HG02610 (cell line): ENCODE data around the gene SVIL.
"Not testable (repeated sequence)": the region's sequence is repeated elsewhere in the genome, so short reads cannot be mapped to it uniquely, and the experiment has no call there.

Source experiments
- ATAC-seq: cut with Tn5 transposase; IDR thresholded peaks from one replicate; pipeline ENCODE4 v1.9.1; 2021; ENCODE audit warnings: mild to moderate bottlenecking, moderate library complexity; ENCODE audit not compliant: unreplicated experiment

SVIL gene

DNA sequence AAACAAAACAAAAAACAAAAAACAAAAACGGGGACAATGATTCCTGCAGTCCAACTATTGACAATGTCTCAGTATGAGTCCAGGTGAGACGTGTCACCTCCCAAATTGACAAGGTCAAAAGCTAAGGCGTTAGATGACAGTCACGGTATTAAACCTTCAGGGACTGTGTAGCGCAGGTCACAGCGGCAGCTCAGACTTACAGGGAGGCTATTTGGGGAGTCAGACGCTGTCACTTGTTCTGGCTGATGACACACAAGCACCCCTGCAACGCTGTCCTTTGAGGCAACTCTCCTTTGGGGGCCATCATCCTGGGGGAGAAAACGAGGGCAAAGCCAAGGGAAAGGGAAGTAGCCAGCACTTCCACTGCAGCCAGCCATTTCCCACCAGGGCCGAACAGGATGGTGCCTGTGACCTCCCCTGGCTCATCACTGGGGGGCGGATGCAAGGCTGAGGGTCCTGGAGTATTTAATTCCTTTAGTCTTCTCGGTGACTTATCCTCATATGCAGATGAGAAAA, 55.3 kb downstream of the SVIL start:
- no peak for ATAC-seq

GRCh38 chr10:29578457-29578856, 56.3 kb downstream of the SVIL start:
- no peak for ATAC-seq

GRCh38 chr10:29576681-29577080, 58.1 kb downstream of the SVIL start:
- no peak for ATAC-seq

- ATAC-seq, result no peak
Measured at GRCh38 chr10:29575098-29575455, 59.7 kb downstream of the SVIL start.

DNA sequence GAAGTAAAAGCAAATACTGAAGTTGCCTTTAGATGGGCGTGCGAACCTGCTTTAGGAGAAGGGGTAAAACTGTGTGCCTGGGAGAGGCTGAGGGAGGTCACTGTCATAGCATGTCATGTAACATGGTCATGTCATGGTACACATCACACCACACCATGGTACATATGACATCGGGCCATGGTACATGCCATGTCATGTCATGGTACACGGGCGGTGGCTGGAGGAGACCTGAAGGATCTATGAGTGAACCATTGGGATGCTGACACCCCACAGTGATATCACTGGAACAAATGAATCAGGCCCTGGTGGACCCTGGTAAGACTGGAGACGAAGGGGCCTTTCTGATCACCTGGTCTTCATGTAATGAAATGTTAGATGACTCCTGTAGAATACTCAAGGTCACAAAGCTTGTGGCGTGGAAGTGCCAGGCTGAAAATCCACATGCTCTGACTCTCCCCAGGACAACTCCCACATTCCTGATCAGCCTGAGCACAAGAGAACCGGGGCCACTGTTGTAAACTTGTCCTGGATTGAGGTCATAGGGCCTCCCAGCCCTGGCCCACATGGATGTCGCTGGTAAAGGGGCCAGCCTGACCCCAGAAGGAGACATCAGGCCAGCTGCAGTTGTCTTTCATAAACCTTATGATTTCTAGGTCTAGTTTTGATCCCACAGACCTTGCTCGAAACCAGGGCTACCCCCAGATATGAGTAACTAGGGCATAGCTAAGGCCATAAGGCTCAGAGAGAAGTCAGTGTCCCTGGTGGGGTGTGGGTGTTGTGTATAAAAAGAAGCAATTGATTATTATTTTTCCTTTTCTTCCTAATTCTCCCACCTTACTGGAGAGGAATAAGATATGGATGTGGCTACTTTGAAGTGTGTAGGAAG, 60.3 kb downstream of the SVIL start:
- ATAC-seq, result not testable (repeated sequence)

- not testable (repeated sequence) for ATAC-seq
Measured at GRCh38 chr10:29570248-29570647, 64.5 kb downstream of the SVIL start.

DNA sequence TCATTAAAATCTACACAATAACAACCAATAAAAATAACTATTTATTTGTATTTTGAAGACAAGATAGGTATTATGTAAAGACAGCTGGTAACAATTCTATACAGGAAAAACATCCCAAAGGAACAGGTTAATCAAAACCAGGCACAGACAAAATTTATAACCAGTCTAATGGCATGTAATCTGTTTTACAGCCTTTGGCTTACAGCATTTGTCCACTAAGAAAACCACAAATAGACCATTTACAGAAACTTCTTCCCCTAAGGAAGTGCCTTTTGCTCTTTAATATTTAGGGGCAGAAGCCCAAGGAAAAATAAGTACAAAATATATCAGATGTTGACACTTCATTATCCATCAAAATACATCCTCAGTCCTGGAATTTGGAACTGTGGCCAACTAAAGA, 65.0 kb downstream of the SVIL start:
- no peak for ATAC-seq

DNA sequence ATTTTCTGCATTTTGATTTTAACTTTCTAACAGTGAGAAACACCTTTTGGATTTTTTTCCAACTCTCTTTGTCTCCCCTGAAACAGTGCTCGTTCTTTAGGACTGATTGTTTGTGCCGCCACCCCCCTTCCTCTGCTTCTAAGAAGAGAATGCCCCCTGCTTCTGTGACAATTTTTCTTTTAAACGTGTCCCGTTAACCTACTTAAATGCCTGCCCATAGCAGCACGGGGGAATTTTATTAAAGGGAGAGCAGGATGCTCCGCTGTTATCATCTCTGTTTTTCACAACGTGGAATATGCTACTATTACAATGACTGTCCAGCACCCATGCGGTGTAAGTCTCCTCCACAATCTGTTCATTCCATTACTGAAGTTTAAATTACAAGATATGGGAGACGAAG, 67.8 kb downstream of the SVIL start:
- no peak for ATAC-seq

GRCh38 chr10:29566209-29566608, 68.6 kb downstream of the SVIL start:
- ATAC-seq, result not testable (repeated sequence)

- ATAC-seq, result no peak
Measured at GRCh38 chr10:29563420-29564035, 71.2 kb downstream of the SVIL start.

DNA sequence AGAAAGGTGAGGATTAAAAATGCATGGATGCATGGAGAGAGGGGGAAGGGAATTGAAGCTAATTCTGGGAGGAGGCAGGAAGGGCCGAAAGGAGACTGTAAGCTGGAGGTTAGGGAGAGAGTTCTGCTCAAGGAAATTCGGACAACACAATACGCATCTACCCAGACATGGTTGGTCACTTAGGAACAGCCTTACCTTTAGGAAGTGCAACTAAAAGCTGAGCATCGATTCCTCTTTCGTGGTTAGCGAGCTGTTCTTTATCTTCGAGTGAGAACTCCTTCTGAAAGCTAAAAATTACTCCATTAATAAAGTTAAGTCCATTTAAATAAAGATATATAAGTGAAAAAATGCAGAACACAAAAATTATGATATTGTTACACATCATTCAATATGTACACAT, 71.8 kb downstream of the SVIL start:
- ATAC-seq, result not testable (repeated sequence)

DNA sequence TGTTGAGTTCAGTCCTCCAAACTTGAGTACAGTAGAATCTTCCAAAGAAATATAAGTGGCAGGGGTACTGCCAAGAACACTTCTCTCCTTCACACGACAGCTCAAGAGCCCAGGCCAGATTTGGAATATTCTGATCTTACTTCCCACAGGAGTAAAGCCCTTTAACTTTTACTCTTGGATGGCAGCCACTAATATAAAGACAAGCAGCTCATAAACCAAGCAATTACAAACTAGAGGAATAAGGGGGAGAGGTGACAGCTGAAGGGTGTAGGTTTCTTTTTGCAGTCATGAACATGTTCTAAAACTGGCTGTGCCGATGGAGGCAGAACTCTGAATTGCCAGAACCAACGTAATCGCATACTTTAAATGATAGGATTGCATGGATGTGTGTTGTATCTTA, 74.8 kb downstream of the SVIL start:
- no peak for ATAC-seq

- ATAC-seq, result no peak
Measured at GRCh38 chr10:29557665-29558064, 77.1 kb downstream of the SVIL start.

DNA sequence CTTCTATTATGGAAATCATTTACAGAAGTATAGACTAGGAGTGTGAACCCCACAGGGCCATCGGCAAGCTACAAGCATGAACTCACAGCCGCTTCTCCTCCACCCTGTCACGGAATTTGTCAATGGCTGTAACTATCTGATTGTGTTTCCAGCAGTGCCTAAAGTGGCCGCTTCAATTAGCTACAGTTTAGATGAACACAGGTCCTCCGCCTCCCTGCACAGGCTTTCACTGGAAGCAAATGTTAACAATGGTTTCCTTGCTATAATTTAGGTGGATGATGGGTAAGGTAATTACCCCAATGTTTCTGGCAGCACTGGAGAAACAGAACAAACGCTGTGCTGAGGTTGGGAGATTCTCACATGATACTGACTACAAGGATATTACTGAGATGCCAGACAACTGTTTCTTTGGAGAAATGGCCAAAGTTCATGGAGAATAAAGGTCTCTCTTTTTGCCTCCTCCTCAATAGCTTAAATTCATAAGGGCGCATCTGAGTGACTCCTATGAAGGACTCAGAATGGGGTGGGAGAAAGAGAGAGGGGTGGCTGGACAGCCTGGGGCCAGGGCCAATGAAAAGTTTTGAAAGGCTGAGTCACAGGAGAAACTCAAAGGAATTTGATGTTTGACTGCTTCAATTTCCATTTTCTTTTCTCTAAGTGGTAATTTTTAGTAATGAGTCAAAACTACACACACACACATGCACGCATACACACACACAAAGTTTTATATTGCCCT, 78.9 kb downstream of the SVIL start:
- no peak for ATAC-seq

- ATAC-seq, result no peak
Measured at GRCh38 chr10:29555091-29555745, 79.6 kb downstream of the SVIL start.

- no peak for ATAC-seq
Measured at GRCh38 chr10:29554660-29555059, 80.1 kb downstream of the SVIL start.

DNA sequence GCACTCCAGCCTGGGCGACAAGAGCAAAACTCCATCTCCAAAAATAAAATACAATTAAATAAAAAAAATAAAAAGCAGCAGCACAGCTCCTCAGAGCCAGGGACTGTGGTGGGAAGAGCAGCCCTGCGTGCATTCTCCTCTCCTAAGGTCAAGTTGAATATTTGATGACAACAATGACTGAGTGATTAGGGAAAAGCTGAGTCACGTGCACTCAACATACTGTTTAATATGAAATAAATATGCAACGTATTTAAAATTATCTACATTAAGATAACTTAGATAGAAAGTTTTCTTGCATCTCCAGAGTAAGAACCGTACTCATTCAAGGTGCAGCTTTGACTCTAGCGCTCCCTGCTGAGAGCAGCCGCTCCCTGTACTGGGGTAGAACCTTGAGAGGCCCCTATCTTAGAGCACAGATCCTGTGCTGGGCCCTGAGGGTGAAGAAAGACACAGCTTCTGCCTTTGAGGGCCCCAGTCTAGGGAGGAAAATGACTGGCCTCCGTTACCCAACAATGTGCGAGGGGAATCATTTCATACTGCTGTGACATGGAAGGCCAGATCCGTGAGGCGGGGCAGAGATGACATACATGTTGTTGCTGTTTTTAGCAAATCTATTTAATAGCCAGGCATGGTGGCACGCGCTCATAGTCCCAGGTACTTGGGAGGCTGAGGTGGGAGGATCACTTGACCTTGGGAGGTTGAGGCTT, 81.1 kb downstream of the SVIL start:
- ATAC-seq, result no peak

GRCh38 chr10:29553116-29553515, 81.7 kb downstream of the SVIL start:
- ATAC-seq, result not testable (repeated sequence)

DNA sequence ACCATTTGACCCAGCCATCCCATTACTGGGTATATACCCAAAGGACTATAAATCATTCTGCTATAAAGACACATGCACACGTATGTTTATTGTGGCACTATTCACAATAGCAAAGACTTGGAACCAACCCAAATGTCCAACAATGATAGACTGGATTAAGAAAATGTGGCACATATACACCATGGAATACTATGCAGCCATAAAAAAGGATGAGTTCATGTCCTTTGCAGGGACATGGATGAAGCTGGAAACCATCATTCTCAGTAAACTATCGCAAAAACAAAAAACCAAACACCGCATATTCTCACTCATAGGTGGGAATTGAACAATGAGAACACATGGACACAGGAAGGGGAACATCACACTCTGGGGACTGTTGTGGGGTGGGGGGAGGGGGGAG, 85.3 kb downstream of the SVIL start:
- ATAC-seq, result not testable (repeated sequence)

GRCh38 chr10:29546773-29547313, 87.9 kb downstream of the SVIL start:
- no peak for ATAC-seq
